WTC11 (cell line): ENCODE results near the gene SIRT3. TPM values are rescaled to one million over a fixed set of nuclear protein-coding genes. Genes with fewer than 3 reads are reported as not detected.
A peak's percentile ranks its signal among the peaks of the same experiment; 100 is the strongest.
"Not testable (repeated sequence)": the region's sequence is repeated elsewhere in the genome, so short reads cannot be mapped to it uniquely, and the experiment has no call there.

Experiments
- ATAC-seq: fragments of 200-7000 bp; cut with Tn5 transposase; 2 replicates; pipeline ENCODE4 v1.10.0; 2021; ENCODE audit warnings: mild to moderate bottlenecking, moderate library complexity
- CTCF ChIA-PET: fragments of 300-600 bp; sonication (Branson Sonifier 250); formaldehyde crosslinking; loops from one replicate; lab custom pipeline; 2021; ENCODE audit warnings: antibody characterized with exemption; lab: Charles Lee
- POLR2A ChIA-PET: fragments of 350-600 bp; sonication (Branson Sonifier 250); formaldehyde crosslinking; loops from one replicate; lab custom pipeline; 2021; ENCODE audit warnings: antibody characterized with exemption; lab: Charles Lee
- DNase-seq: peaks from one replicate; pipeline ENCODE4 v3.0.0; 2021; ENCODE audit warnings: low spot score
- H3K27ac Mint-ChIP-seq: 2 replicates; pipeline ENCODE4 v1.8.0; 2021; ENCODE audit warnings: mixed read lengths
- H3K27me3 Mint-ChIP-seq: 2 replicates; pipeline ENCODE4 v1.8.0; 2021; ENCODE audit warnings: low read depth, mild to moderate bottlenecking, moderate library complexity, mixed read lengths
- H3K36me3 Mint-ChIP-seq: 2 replicates; pipeline ENCODE4 v1.8.0; 2021; ENCODE audit warnings: mixed read lengths
- H3K4me1 Mint-ChIP-seq: 2 replicates; pipeline ENCODE4 v1.8.0; 2022; ENCODE audit warnings: mixed read lengths
- H3K4me3 Mint-ChIP-seq: 2 replicates; pipeline ENCODE4 v1.8.0; 2021; ENCODE audit warnings: mild to moderate bottlenecking, moderate library complexity, mixed read lengths
- H3K9me3 Mint-ChIP-seq: 2 replicates; pipeline ENCODE4 v1.8.0; 2021; ENCODE audit warnings: mixed read lengths
- ATF2 ChIP-seq: sonication (generic); formaldehyde crosslinking; IDR thresholded peaks from 2 replicates; pipeline ENCODE4 v1.8.1; 2022; ENCODE audit warnings: low read depth, missing genetic modification reagents, borderline replicate concordance
- ELF4 ChIP-seq: sonication (generic); formaldehyde crosslinking; IDR thresholded peaks from 2 replicates; pipeline ENCODE4 v1.8.1; 2022; ENCODE audit warnings: low read depth, mild to moderate bottlenecking, moderate library complexity, missing genetic modification reagents
- EMX1 ChIP-seq: fragments of 250-450 bp; sonication (Bioruptor Pico); IDR thresholded peaks from 2 replicates; pipeline ENCODE4 v1.8.0; 2021; ENCODE audit warnings: mild to moderate bottlenecking
- FOXP4 ChIP-seq: sonication (generic); formaldehyde crosslinking; IDR thresholded peaks from 2 replicates; pipeline ENCODE4 v1.8.0; 2022; ENCODE audit warnings: mild to moderate bottlenecking, missing genetic modification reagents
- GABPB1 ChIP-seq: sonication (generic); formaldehyde crosslinking; IDR thresholded peaks from 2 replicates; pipeline ENCODE4 v1.8.1; 2023; ENCODE audit warnings: mild to moderate bottlenecking, missing genetic modification reagents
- GTF2I ChIP-seq: fragments of 250-450 bp; sonication (Bioruptor Pico); conservative IDR thresholded peaks from 2 replicates; pipeline ENCODE4 v1.4.0; 2021; ENCODE audit warnings: mild to moderate bottlenecking
- HMGXB4 ChIP-seq: sonication (generic); formaldehyde crosslinking; IDR thresholded peaks from 2 replicates; pipeline ENCODE4 v1.8.1; 2023; ENCODE audit warnings: mild to moderate bottlenecking, moderate library complexity, missing genetic modification reagents
- KAT7 ChIP-seq: sonication (generic); formaldehyde crosslinking; IDR thresholded peaks from 2 replicates; pipeline ENCODE4 v1.8.1; 2023; ENCODE audit warnings: missing genetic modification reagents, mild to moderate bottlenecking, borderline replicate concordance
- ZMAT4 ChIP-seq: fragments of 250-450 bp; sonication (Bioruptor Pico); IDR thresholded peaks from 2 replicates; pipeline ENCODE4 v1.9.0; 2021; ENCODE audit warnings: mild to moderate bottlenecking
- ZNF219 ChIP-seq: sonication (generic); formaldehyde crosslinking; IDR thresholded peaks from 2 replicates; pipeline ENCODE4 v1.8.0; 2023; ENCODE audit warnings: missing genetic modification reagents, mild to moderate bottlenecking, borderline replicate concordance
- ZNF263 ChIP-seq: sonication (generic); formaldehyde crosslinking; IDR thresholded peaks from 2 replicates; pipeline ENCODE4 v1.8.1; 2022; ENCODE audit warnings: low read depth, mild to moderate bottlenecking, moderate library complexity, missing genetic modification reagents
- total RNA-seq: library from RNA; stranded (reverse); gene quantifications from 3 replicates; pipeline ENCODE4 v1.2.3, GENCODE V29; 2021
- TF ChIP-seq, protein P1 (sequence below): sonication (generic); formaldehyde crosslinking; IDR thresholded peaks from 2 replicates; pipeline ENCODE4 v1.8.1; 2022; ENCODE audit warnings: low read depth, mild to moderate bottlenecking, moderate library complexity, missing genetic modification reagents, borderline replicate concordance
- TF ChIP-seq, protein P2 (sequence below): sonication (generic); formaldehyde crosslinking; IDR thresholded peaks from 2 replicates; pipeline ENCODE4 v1.8.0; 2023; ENCODE audit warnings: mild to moderate bottlenecking, missing genetic modification reagents
- TF ChIP-seq, protein P3 (sequence below): sonication (generic); formaldehyde crosslinking; IDR thresholded peaks from 2 replicates; pipeline ENCODE4 v1.8.1; 2022; ENCODE audit warnings: mild to moderate bottlenecking, missing genetic modification reagents, moderate library complexity, borderline replicate concordance
- TF ChIP-seq, protein P4 (sequence below): sonication (generic); formaldehyde crosslinking; IDR thresholded peaks from 2 replicates; pipeline ENCODE4 v1.8.1; 2023; ENCODE audit warnings: mild to moderate bottlenecking, missing genetic modification reagents

Gene SIRT3
- total RNA-seq, 1 experiment from 2014 or later = 21.0 TPM

DNA sequence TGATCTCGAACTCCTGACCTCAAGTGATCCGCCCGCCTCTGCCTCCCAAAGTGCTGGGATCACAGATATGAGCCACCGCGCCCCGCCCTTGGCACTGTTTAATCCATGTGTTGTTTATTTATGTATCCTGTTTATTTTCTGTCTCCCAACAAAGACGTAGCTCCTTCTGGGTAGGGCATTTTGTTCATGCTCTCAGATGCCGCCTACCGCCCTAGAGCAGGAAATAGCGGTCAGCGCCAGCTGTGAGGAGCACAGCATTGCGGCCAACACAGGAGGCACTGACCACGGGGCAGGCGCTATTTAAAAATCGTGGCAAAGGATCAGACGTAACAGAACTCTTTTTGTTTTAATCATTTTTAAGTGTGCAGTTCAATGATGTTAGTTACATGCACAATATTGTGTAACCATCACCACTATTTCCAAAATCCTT, 32.6 kb upstream of the SIRT3 start:
- CTCF ChIA-PET = interaction anchor here (0.9 to 2.9 kb wide), 7 partner anchors 10 to 100 kb away, joined by 3 to 20 read pairs (median 3); no protein-coding TSS in a partner anchor
- not testable (repeated sequence) for H3K27me3 Mint-ChIP-seq, ATAC-seq, DNase-seq, H3K36me3 Mint-ChIP-seq
- POLR2A ChIA-PET = interaction anchor here (0.8 to 0.9 kb wide), 2 partner anchors 32 to 47 kb away, joined by 3 read pairs; no protein-coding TSS in a partner anchor
- TF ChIP-seq FOXP4 (CRISPR knock-in tag) = 0 out of 2 replicates have a peak, but pooled peaks have one; percentile 5
- H3K4me3 Mint-ChIP-seq = peak overlapping the region; percentile 46
- peak overlapping the region; percentile 71; the same call in 1 of the 2 replicates for H3K27ac Mint-ChIP-seq
- peaks cover 28% of the 10 kb centered on the region for H3K4me1 Mint-ChIP-seq
- H3K9me3 Mint-ChIP-seq = peaks cover 11% of the 10 kb centered on the region; the same call in 1 of the 2 replicates

DNA sequence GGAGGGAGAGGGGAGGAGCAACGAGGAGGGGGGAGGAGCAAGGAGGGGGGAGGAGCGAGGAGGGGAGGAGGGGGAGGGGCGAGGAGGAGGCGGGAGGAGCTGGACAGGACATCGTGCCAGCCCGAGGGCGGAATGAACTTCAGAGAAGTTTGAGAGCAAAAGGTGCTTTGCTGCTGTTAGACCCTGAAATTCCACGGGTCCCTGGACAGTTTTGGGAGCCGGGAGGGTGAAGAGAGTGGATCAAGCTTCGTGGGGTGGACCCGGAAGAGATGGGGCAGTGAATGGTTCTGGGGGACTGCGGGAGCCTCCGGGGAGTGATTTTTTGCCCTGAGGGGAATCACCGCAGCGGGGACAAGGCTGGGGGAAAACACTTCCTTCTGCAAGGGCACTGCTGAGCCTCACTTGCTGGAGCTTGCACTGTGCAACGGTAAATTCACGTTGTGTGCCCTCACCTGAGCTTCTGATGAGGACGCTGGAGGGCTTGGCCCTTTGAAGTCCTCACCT, 31.4 kb upstream of the SIRT3 start:
- no peaks in the 10 kb centered on the region; the same call in 1 of the 2 replicates for H3K27me3 Mint-ChIP-seq
- TF ChIP-seq ATF2 (CRISPR knock-in tag) (no peak), ZNF219 (no peak), EMX1 (CRISPR knock-in tag) (no peak), KAT7 (CRISPR knock-in tag) (no peak), ZMAT4 (CRISPR knock-in tag) (no peak), ELF4 (CRISPR knock-in tag) (no peak), GABPB1 (CRISPR knock-in tag) (no peak), ZNF263 (CRISPR knock-in tag) (no peak), GTF2I (CRISPR knock-in tag) (no peak)
- TF ChIP-seq, protein P1, sequence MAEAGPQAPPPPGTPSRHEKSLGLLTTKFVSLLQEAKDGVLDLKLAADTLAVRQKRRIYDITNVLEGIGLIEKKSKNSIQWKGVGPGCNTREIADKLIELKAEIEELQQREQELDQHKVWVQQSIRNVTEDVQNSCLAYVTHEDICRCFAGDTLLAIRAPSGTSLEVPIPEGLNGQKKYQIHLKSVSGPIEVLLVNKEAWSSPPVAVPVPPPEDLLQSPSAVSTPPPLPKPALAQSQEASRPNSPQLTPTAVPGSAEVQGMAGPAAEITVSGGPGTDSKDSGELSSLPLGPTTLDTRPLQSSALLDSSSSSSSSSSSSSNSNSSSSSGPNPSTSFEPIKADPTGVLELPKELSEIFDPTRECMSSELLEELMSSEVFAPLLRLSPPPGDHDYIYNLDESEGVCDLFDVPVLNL = no peak
- peaks cover 11% of the 10 kb centered on the region; the same call in 1 of the 2 replicates for H3K9me3 Mint-ChIP-seq
- POLR2A ChIA-PET = interaction anchor here (1.1 kb wide), 1 partner anchor 17 kb away, joined by 3 read pairs; no protein-coding TSS in a partner anchor
- ATAC-seq (peak; percentile 24; the same call in 1 of the 2 replicates), DNase-seq (no peak)
- peak overlapping the region; percentile 58 for H3K4me3 Mint-ChIP-seq
- H3K4me1 Mint-ChIP-seq = peaks cover 28% of the 10 kb centered on the region
- H3K27ac Mint-ChIP-seq = peak overlapping the region; percentile 74; the same call in 1 of the 2 replicates
- CTCF ChIA-PET = interaction anchor here (1.1 to 2.9 kb wide), 4 partner anchors 12 to 140 kb away, joined by 4 to 20 read pairs (median 8); no protein-coding TSS in a partner anchor
- H3K36me3 Mint-ChIP-seq = 0 out of 2 replicates have a peak, but pooled peaks cover 3% of the 10 kb centered on the region

GRCh38 chr11:266676-267439, 30.7 kb upstream of the SIRT3 start:
- ChIA-PET CTCF (interaction anchor here (1.1 to 2.9 kb wide), 2 partner anchors 16 to 140 kb away, joined by 4 to 20 read pairs; no protein-coding TSS in a partner anchor), POLR2A (interaction anchor here (1.1 kb wide), 1 partner anchor 16 kb away, joined by 3 read pairs; no protein-coding TSS in a partner anchor)
- H3K9me3 Mint-ChIP-seq = peaks cover 15% of the 10 kb centered on the region
- no peak overlapping the region for H3K27ac Mint-ChIP-seq
- ATAC-seq = no peak
- no peaks in the 10 kb centered on the region; the same call in 1 of the 2 replicates for H3K27me3 Mint-ChIP-seq
- DNase-seq = no peak
- no peak overlapping the region for H3K4me3 Mint-ChIP-seq
- H3K36me3 Mint-ChIP-seq = peaks cover 5% of the 10 kb centered on the region
- H3K4me1 Mint-ChIP-seq = peaks cover 28% of the 10 kb centered on the region
- no peak for TF ChIP-seq HMGXB4 (CRISPR knock-in tag)
- TF ChIP-seq, protein P2, sequence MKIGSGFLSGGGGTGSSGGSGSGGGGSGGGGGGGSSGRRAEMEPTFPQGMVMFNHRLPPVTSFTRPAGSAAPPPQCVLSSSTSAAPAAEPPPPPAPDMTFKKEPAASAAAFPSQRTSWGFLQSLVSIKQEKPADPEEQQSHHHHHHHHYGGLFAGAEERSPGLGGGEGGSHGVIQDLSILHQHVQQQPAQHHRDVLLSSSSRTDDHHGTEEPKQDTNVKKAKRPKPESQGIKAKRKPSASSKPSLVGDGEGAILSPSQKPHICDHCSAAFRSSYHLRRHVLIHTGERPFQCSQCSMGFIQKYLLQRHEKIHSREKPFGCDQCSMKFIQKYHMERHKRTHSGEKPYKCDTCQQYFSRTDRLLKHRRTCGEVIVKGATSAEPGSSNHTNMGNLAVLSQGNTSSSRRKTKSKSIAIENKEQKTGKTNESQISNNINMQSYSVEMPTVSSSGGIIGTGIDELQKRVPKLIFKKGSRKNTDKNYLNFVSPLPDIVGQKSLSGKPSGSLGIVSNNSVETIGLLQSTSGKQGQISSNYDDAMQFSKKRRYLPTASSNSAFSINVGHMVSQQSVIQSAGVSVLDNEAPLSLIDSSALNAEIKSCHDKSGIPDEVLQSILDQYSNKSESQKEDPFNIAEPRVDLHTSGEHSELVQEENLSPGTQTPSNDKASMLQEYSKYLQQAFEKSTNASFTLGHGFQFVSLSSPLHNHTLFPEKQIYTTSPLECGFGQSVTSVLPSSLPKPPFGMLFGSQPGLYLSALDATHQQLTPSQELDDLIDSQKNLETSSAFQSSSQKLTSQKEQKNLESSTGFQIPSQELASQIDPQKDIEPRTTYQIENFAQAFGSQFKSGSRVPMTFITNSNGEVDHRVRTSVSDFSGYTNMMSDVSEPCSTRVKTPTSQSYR = no peak
- TF ChIP-seq, protein P3, sequence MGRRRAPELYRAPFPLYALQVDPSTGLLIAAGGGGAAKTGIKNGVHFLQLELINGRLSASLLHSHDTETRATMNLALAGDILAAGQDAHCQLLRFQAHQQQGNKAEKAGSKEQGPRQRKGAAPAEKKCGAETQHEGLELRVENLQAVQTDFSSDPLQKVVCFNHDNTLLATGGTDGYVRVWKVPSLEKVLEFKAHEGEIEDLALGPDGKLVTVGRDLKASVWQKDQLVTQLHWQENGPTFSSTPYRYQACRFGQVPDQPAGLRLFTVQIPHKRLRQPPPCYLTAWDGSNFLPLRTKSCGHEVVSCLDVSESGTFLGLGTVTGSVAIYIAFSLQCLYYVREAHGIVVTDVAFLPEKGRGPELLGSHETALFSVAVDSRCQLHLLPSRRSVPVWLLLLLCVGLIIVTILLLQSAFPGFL = no peak
- TF ChIP-seq, protein P4, sequence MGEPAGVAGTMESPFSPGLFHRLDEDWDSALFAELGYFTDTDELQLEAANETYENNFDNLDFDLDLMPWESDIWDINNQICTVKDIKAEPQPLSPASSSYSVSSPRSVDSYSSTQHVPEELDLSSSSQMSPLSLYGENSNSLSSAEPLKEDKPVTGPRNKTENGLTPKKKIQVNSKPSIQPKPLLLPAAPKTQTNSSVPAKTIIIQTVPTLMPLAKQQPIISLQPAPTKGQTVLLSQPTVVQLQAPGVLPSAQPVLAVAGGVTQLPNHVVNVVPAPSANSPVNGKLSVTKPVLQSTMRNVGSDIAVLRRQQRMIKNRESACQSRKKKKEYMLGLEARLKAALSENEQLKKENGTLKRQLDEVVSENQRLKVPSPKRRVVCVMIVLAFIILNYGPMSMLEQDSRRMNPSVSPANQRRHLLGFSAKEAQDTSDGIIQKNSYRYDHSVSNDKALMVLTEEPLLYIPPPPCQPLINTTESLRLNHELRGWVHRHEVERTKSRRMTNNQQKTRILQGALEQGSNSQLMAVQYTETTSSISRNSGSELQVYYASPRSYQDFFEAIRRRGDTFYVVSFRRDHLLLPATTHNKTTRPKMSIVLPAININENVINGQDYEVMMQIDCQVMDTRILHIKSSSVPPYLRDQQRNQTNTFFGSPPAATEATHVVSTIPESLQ (CRISPR knock-in tag) = no peak
